ENCODE measurements around the gene RNPEPL1.

Gene RNPEPL1

DNA sequence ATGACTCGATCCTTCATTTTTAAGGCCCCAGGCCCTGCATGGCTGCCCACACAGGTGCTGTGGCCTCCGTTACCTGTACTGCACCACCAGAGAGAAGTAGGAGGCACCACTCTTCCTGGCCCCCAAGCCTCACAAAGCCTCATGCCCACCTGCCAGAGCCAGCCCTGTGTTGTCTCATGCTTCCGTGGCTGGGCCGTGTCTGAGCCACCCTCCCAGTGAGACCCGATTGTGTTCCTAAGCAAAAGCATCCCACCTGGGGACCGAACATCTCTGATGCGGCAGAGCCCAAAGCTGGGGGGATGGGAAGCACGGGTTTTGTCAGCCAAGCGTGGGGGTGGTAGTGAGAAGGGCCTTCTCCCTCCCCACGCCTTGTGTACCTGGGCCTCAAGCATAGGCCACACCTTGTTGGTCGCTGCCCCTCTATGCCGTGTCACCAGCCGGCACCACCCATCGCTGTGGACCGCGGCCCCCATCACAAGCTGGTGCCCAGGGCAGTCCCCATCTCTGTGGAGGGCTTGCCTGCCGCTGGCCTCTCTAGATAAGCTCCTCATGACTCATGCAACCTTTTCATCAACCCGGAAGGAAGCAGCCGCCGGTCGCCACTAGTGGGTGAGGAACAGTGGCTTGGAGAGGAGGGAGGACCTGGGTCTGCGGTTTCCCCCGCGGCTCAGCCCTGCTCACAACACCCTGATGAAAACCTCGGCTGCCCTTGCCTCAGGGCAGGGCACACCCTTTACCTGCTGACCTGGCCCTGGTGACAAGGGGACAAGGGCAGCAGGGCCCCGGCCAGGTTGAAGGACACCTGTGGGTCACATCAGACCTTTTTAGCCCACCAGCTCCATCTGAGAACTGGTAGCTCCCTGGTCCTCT lies 2.7 kb upstream of the RNPEPL1 start:
- DNase-seq (ENCODE audit: low read depth) = peak; percentile 49

DNA sequence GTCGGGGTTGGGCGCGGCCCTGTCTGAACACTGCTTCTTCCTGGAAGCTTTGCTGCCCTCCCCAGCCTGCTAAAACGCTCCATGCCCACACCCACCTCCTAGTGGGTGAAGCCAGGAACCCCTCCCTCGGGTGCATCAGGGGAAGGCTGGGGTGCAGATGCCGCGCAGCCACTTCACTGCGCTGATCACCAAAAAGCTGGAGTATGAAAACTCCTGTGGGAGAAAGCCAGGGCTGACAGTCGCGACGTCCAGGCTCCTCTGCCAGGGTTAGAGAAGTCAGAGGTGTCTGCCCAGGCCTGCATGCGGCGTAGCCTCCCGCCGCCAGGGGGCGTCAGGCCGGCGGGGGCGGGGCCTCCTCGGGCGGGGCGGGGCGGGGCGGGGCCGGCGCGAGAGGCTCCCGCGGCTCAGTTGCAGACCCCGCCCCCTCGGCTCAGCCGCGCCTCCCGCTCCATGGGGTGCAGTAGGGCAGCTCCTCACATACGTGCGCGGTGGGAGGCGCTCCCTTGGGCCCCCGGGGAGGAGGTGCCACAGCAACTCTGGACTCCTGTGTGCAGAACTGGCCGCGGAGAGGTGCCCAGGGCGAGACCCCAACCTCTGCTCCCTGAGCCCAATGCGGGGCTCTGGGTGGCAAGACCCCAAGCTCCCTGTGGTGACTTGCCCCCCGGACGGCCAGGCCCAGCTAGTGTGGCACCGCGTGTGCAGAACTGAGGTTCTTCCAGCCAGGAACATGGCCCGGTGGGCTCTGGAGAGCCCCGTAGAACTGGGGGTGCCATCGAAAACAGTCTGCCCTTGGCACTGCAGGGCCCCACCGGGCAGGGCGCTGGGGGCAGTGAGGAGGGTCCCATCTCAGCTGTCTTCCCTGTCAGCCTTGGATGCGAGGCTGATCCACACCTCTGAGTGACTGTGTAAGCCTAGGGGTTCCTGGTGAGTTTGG lies 1.8 kb upstream of the RNPEPL1 start:
- DNase-seq (ENCODE audit: low read depth) = peak; percentile 19

DNA sequence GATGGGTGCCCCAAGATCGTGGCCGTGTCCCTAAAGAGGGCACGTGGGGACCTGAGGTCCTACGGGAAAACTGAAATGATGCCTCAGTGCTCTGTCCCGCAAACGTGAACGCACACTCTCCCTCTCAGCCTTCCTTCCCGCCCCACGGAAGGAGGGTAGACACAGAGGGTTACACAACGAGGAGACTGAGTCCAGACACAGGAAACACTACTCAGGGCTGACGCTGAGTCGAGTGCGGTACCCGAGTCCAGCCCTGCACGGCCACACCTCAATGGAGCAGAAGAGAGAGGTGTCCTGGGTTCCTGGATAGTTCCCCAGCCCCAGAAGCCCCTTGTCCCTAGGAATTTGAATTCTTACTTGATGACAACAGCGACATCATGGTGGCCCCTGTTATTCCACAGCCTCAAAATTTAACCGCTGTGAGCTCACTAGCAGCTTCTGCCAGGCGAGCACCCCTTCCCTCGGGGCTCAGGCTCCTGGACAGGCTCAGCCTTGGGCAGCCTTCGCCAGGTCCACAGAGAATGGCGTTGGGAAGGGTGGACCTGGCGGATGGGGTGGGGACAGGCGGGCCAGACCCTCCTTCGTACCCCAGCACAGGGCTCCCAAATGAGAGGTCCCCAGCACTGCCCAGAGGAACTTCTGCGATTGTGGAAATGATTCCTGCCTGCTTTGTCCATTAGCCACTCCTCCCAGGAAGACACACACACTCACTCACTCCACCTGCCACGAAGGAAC lies 980 bp upstream of the RNPEPL1 start:
- DNase-seq (ENCODE audit: low read depth) = no peak

DNA sequence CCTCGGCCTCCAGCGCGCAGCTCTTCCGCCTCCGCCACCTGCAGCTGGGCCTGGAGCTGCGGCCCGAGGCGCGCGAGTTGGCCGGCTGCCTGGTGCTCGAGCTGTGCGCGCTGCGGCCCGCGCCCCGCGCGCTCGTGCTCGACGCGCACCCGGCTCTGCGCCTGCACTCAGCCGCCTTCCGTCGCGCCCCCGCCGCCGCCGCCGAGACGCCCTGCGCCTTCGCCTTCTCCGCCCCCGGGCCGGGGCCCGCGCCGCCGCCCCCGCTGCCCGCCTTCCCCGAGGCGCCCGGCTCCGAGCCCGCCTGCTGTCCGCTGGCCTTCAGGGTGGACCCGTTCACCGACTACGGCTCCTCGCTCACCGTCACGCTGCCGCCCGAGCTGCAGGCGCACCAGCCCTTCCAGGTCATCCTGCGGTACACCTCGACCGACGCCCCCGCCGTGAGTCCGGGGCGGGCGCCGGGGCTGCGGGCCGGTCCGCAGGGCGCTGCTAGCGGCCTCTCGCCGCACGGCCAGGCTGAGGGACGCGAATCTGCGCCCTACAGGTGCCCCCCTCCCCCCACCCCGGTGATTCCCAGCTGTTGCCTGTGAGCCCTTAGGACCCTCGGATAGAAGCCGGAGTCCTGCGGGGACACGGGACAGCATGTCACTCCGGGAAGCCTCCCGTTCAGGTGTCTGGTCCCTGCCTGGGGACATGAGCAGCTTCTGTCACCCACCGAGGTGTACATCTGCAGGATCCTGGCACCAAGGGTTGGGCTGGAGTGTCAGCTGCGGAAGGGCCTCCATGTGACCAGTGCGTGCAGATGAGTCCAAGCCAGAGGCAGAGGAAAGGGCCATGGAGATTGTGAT lies 616 bp downstream of the RNPEPL1 start:
- DNase-seq (ENCODE audit: low read depth) = no peak

DNA sequence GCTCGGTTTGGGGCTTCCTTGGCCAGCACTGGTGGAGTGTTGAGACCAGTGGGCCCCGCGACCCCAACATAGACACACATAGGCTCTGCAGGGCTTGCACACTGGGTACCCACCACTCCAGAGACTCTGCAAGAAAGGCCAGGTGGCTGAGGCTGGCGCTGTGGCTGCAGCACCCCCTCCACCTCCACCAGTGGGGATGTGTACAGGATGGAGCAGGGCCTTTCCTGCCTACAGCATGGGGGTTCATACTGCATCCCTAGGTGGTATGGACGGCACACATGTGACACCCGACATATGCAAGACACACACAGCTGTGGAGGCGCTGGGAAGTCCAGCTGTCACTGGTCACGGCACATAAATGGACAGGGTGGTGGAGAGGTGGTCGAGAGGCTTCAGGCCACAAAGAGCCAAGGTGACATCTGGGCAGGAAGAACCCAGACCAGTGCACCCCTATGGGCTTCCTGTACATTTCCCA lies 1.3 kb downstream of the RNPEPL1 start:
- DNase-seq (ENCODE audit: low read depth) = no peak

DNA sequence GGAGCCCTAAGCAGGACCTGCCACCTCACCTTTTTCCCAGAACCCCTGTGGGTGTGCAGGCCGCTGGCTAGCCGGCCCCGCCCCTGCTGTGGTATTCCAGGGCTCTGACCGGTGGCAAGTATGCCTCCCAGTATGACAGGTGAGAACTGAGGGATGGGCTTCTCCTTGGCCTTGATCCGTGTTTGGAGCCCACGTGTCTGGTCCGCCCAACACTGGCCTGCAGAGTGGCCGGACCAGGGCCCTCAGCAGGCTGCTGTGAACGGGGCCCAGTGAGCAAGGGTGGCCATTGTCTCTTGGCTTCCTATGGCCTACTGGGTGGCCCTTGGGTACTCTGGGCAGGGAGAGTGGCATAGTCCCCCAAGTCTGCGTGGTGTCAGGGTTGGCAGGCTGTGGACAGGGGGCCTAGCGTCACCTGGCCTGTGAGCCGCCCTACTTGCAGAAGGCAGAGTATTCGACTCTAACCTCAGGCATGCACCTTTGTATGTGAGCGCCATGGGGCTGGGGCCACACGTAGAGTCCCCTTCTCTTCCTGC lies 1.8 kb downstream of the RNPEPL1 start:
- no peak for DNase-seq (ENCODE audit: low read depth)

DNA sequence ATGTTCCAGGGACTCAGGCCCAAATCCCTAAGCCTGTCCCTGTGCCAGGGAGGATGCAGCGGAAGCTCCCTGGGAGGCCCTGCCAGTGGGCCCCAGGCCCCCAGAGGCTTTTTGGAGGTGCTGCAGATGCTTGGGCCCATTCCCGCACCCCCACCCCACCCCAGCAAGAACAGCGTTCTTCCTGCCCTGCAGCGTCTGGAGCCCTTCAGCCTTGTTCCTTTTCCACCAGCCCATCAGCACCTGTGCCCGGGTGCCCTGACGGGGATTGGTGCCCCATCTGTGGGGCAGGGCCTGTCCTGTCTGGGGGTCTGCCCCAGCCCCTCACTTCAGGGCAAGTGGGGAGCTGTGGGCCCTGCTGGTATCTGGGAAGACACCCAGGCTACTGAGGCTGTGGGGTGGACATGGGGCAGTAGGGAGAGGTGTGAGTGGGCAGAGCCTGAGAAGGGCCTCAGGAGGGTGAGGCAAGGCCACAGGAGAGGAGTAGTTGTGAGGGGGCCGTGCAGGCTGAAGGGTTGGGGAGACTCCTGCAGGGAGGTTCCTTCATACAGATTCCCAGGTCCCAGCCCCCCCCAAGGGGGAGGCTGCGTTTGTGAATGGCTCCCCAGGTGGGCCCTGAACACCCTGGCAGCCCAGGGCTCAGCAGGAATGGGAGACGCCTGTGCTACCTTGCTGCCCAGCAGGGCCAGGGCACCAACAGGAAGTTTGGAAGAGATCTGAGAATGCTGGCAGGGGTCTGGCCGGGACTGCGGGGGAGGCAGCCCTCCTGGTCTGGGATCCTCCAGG lies 2.4 kb downstream of the RNPEPL1 start:
- no peak for DNase-seq (ENCODE audit: low read depth)

DNA sequence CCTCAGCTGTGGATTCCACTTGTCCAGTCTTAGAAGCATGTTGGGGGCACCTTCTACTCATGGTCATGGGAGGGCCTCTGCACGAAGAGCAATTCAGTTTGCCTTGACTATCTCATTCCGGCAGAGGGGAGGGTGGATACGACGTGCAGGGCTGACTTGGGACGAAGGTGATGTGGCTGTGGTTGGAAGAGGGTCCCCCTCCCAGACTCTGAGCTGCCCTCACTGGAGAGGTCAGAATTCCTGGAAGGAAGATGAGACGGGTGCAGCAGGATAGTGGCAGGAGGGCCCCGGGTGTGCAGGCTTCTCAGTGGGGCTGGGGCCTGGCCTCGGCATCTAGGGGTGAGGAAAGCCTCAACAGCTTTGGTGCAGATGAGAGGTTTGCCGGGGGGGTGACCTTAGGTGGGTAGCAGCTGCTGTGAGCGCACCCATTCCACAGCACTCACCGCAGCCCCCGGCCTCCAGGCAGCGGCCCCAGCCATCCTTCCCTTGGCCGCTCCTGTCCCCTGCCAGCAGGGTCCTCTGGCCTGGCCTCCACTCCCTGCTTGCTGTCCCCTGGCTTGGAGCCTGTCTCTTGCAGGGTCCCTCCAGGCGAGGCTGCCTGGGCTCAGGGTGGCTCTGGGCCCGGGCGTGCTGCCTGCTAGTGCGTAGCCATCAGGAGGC lies 3.2 kb downstream of the RNPEPL1 start:
- no peak for DNase-seq (ENCODE audit: low read depth)

DNA sequence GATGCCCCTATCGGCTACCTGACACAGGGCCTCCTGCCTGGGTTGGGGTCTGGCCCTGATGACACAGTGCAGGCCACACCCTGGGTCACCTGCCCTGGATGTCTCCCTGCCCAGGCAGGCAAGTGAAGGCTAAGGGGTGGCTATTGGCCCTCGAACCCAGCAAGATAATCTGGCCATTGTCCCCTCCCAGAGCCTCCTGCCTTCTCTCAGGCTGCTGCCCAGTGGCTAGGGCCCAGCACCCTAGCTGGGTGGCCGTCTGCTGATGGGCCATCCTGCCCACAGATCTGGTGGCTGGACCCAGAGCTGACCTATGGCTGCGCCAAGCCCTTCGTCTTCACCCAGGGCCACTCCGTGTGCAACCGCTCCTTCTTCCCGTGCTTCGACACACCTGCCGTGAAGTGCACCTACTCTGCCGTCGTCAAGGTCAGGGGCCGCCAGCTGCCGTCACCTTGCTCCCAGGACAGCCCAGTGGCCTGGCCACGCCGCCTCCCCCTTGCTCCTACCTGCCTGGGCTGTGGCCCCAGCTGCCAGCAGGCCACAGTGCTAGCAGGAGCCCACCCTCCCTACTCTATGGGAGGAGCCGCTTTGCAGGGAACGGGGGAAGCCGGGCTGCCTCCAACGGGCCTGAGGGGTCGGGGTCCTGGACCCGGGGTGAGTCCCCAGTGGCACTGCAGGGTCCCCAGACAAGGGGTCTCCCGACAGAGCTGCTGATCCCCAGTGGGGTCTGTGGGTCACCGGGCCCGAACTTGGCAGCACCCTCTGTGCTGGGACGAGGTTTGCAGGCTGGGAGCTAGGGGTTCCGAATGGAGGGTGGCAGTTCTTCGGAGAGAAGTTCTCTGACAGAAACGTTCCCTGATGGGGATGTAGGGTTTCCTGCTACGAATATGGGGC lies 4.1 kb downstream of the RNPEPL1 start:
- DNase-seq (ENCODE audit: low read depth) = no peak

DNA sequence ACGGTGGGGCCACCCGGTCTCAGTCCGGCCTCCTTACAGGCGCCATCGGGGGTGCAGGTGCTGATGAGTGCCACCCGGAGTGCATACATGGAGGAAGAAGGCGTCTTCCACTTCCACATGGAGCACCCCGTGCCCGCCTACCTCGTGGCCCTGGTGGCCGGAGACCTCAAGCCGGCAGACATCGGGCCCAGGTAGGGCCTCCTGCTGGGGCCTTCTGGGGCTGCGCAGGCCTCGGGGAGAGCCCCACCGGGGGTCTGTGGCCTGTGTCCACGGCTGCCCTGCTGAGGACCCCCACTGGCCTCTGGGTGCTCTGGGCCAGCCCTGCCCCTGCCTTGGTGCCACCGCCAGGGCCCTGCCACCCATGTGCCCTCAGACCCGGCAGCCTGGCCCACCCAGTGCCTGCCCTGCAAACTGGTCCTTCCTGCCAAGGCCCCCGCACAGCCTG lies 4.8 kb downstream of the RNPEPL1 start:
- no peak for DNase-seq (ENCODE audit: low read depth)

DNA sequence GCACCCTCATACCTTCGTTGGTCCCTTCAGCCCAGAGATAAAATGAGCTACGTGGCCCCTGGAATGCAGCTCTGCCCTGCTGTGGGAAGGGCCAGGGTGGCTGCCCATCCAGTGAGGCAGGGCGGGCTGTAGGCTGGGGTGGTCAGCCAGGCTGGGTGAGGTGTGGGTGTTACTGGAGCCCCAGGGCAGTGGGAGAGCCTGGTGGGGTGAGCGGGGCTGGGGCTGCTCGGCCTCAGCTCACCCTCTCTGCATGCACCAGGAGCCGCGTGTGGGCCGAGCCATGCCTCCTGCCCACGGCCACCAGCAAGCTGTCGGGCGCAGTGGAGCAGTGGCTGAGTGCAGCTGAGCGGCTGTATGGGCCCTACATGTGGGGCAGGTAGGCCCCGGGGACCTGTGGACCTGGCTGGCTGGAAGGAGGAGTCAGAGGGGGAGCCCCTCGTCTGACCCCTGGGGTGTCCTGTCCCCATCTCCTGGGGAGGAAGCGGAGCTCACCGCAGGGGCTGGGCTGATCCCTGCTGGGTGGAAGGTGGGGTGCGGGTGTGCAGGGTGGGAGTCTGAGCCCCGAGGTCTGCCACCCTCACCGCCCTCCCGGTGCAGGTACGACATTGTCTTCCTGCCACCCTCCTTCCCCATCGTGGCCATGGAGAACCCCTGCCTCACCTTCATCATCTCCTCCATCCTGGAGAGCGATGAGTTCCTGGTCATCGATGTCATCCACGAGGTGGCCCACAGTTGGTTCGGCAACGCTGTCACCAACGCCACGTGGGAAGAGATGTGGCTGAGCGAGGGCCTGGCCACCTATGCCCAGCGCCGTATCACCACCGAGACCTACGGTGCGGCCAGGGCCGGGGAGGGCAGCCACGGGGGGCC lies 5.5 kb downstream of the RNPEPL1 start:
- no peak for DNase-seq (ENCODE audit: low read depth)

DNA sequence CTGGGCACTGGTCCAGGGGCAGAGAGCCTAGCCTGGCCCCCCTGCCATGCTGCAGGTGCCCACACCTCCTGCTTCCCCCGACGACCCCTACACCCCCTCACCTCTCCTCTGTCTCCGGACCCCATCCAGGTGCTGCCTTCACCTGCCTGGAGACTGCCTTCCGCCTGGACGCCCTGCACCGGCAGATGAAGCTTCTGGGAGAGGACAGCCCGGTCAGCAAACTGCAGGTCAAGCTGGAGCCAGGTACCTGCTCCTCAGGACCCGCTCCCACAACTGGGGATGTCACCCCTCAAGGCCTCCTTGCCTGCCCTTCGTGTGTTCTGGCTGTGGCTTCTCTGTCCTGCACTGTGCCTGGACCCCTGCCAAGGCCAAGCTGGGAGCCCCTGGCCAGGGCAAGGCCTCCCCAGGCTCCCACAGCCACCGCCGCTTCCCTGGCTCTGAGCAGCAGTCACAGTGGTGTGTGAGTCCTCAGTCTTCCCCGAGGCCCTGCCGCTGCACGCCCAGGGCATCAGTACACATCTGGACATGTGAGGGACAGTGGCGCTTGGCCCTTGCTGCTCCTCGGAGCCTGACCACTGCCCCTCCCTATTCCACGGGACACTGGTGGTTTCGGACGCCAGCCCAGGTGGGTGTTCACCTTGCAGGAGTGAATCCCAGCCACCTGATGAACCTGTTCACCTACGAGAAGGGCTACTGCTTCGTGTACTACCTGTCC lies 6.3 kb downstream of the RNPEPL1 start:
- DNase-seq (ENCODE audit: low read depth) = no peak

DNA sequence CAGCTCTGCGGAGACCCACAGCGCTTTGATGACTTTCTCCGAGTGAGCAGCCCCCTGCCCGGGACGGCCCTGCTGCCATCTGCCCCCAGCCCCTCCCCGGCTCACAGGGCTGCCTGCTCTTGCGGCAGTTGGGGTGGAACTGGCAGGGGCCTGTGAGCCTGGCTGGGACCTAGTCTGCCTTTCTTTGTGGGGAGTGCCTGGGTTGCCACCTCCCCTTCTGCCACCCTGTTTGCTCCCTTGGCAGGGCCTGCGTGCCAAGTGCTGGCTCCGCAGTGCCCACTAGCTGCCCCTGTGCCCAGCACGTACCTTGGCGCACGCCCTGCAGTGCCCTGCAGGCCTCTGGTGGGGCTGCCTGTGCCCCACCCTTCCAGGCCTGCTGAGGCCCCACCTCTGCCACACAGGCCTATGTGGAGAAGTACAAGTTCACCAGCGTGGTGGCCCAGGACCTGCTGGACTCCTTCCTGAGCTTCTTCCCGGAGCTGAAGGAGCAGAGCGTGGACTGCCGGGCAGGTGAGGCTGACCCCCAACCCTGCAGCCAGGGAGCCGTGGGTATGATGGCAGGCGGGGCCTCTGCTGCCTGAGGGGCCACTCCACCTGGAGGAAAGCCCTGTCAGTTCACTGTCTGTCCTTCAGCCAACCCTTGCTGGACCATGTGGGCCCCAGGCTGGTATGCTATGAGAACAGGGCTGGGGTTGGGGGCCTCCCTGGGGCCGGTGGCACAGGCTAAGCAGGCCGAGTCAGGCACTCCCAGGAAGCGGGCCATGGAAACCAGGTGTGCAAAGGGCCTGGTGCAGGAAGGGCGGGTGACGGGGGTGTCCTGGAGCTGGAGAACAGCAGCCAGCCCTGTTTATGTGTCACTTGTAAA lies 7.0 kb downstream of the RNPEPL1 start:
- no peak for DNase-seq (ENCODE audit: low read depth)

DNA sequence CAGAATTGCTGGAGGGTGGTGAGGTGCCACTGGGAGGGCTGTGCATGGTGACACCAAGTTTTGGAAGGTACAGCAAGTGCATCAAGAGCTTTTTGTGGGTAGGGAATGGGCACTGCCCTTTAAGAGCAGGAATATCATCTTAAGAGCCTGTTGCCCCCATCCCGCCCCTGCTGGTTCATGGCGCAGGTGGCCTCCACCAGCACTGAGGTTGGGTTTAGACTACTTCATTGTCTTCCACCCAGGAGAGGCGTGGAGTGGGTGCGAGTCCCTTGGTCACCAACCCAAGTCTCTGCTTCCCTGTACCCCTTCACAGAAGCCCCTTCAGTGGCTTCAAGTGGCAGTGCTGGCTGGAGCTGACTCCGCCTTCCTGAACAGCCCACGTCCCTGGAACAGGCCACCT lies 7.8 kb downstream of the RNPEPL1 start:
- DNase-seq (ENCODE audit: low read depth) = no peak

DNA sequence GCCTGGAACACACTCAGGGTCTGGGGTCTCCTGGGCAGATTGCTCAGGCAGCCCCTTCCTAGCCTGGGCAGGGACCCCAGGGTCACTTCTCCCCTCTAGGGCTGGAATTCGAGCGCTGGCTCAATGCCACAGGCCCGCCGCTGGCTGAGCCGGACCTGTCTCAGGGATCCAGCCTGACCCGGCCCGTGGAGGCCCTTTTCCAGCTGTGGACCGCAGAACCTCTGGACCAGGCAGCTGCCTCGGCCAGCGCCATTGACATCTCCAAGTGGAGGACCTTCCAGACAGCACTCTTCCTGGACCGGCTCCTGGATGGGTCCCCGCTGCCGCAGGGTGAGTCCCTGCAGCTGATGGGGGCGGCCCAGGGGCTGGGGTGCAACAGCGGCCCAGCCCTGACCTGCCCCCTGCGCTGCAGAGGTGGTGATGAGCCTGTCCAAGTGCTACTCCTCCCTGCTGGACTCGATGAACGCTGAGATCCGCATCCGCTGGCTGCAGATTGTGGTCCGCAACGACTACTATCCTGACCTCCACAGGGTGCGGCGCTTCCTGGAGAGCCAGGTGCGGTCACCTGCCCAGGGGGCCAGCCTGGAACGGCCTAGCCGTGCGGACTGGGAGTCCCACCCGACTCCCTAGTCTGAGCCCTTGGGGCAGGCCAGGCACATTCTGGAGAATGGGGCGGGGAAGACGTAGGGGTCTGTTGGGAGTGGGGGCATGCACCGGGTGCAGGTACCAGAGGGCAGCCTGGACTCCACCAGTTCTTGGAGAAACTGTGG lies 8.3 kb downstream of the RNPEPL1 start:
- DNase-seq (ENCODE audit: low read depth) = no peak
